A549 (cell line): Measurements from ENCODE around the gene BRSK2. TPM values are rescaled to one million over a fixed set of nuclear protein-coding genes. Genes with fewer than 3 reads are reported as not detected.

Experiments
- ATAC-seq, 2 experiments: fragments of 200-7000 bp in 1 of 2; fragments of >200 bp in 1 of 2; cut with Nextera tagmentation in 1 of 2; cut with Tn5 transposase in 1 of 2; 3 replicates each; pipeline versions ENCODE4 v1.8.0 to v1.9.1; 2018 to 2020; ENCODE audit warnings: mild to moderate bottlenecking in 1 of 2, moderate library complexity in 1 of 2
- CTCF ChIA-PET: fragments of 300-600 bp; sonication (Branson Sonifier 250); formaldehyde crosslinking; extraction: SDS; loops from one replicate; lab custom pipeline; 2021; ENCODE audit warnings: antibody characterized with exemption, inconsistent platforms; lab: Yijun Ruan, JAX
- POLR2A ChIA-PET: fragments of 350-600 bp; formaldehyde crosslinking; extraction: SDS; loops from one replicate; lab custom pipeline; 2021; ENCODE audit warnings: antibody characterized with exemption, inconsistent platforms; lab: Yijun Ruan, JAX
- DNase-seq, 2 experiments: peaks; one replicate each; pipeline versions ENCODE4 v3.0.0 to v3.0.0-alpha.2; 2011 to 2016; ENCODE audit warnings: low read depth in 1 of 2, low spot score in 1 of 2
- FAIRE-seq: peaks from 2 replicates; lab custom pipeline; 2011; peaks lifted over from hg19 to GRCh38; lab: Jason Lieb, UNC
- H3K27ac ChIP-seq, 2 experiments: fragments of >200 bp; sonication (Bioruptor Twin); formaldehyde crosslinking; 3 replicates each; pipeline ENCODE4 v1.5.1; 2016 to 2017
- H3K4me1 ChIP-seq: fragments of >200 bp; sonication (Bioruptor Twin); formaldehyde crosslinking; 3 replicates; pipeline ENCODE4 v1.6.1; 2016
- H3K4me2 ChIP-seq: fragments of >200 bp; sonication (Bioruptor Twin); formaldehyde crosslinking; 3 replicates; pipeline ENCODE4 v1.6.1; 2016
- H3K4me3 ChIP-seq: fragments of >200 bp; sonication (Bioruptor Twin); formaldehyde crosslinking; 3 replicates; pipeline ENCODE4 v1.5.1; 2016
- H3K9me3 ChIP-seq: fragments of >200 bp; sonication (Bioruptor Twin); formaldehyde crosslinking; 3 replicates; pipeline ENCODE4 v1.6.1; 2016
- BHLHE40 ChIP-seq: IDR thresholded peaks from 2 replicates; pipeline ENCODE4 v1.6.1; 2012; ENCODE audit warnings: low read depth, low read length, inconsistent platforms
- CBX8 ChIP-seq: fragments of 200-600 bp; sonication (generic); IDR thresholded peaks from 2 replicates; pipeline ENCODE4 v1.6.1; 2016
- CEBPB ChIP-seq, 2 experiments: fragments of >200 bp in 1 of 2; sonication (Bioruptor Twin) in 1 of 2; formaldehyde crosslinking in 1 of 2; IDR thresholded peaks; 2 replicates each; pipeline ENCODE4 v1.6.1; 2012 to 2016
- EHF ChIP-seq: fragments of 250-450 bp; sonication (Bioruptor Pico); IDR thresholded peaks from 2 replicates; pipeline ENCODE4 v1.5.0; 2020; ENCODE audit warnings: mild to moderate bottlenecking
- EHMT2 ChIP-seq: fragments of 200-600 bp; sonication (generic); IDR thresholded peaks from 2 replicates; pipeline ENCODE4 v1.6.1; 2016; ENCODE audit warnings: antibody characterized with exemption, low read depth, mild to moderate bottlenecking, moderate library complexity
- EP300 ChIP-seq, 2 experiments: fragments of >200 bp; sonication (Bioruptor Twin); formaldehyde crosslinking; IDR thresholded peaks; 2 replicates in 1 of 2; 3 replicates in 1 of 2; pipeline ENCODE4 v1.6.1; 2016 to 2017
- FOSL2 ChIP-seq, 2 experiments: fragments of 450-650 bp in 1 of 2; fragments of >200 bp in 1 of 2; sonication (Bioruptor Twin) in 1 of 2; formaldehyde crosslinking; IDR thresholded peaks; 2 replicates each; pipeline versions ENCODE4 v1.5.0 to v1.6.1; 2016 to 2020; ENCODE audit warnings: mild to moderate bottlenecking in 1 of 2, moderate library complexity in 1 of 2
- HOXB5 ChIP-seq: fragments of 250-450 bp; sonication (Bioruptor Pico); IDR thresholded peaks from 2 replicates; pipeline ENCODE4 v1.5.0; 2020; ENCODE audit warnings: mild to moderate bottlenecking, moderate library complexity
- JUN ChIP-seq, 2 experiments: fragments of >200 bp; sonication (Bioruptor Twin); formaldehyde crosslinking; IDR thresholded peaks; 2 replicates in 1 of 2; 3 replicates in 1 of 2; pipeline ENCODE4 v1.6.1; 2016 to 2017
- JUNB ChIP-seq: fragments of >200 bp; sonication (Bioruptor Twin); formaldehyde crosslinking; IDR thresholded peaks from 2 replicates; pipeline ENCODE4 v1.6.1; 2016
- MAFK ChIP-seq: fragments of 450-650 bp; IDR thresholded peaks from 2 replicates; pipeline ENCODE4 v1.6.1; 2014; ENCODE audit not compliant: partially characterized antibody
- NPAS2 ChIP-seq: fragments of 250-450 bp; sonication (Bioruptor Pico); IDR thresholded peaks from 2 replicates; pipeline ENCODE4 v1.8.0; 2022; ENCODE audit warnings: mild to moderate bottlenecking, moderate library complexity, borderline replicate concordance
- NR3C1 ChIP-seq: fragments of >200 bp; sonication (Bioruptor Twin); formaldehyde crosslinking; IDR thresholded peaks from 3 replicates; pipeline ENCODE4 v1.6.1; 2017
- PHF8 ChIP-seq: fragments of 200-600 bp; sonication (generic); IDR thresholded peaks from 2 replicates; pipeline ENCODE4 v1.6.1; 2016; ENCODE audit warnings: low read depth, mild to moderate bottlenecking, antibody characterized with exemption, moderate library complexity, borderline replicate concordance
- RAD21 ChIP-seq, 2 experiments: fragments of >200 bp in 1 of 2; sonication (Bioruptor Twin) in 1 of 2; formaldehyde crosslinking in 1 of 2; IDR thresholded peaks in 1 of 2; conservative IDR thresholded peaks in 1 of 2; 2 replicates in 1 of 2; 3 replicates in 1 of 2; pipeline ENCODE4 v1.6.1; 2012 to 2018; ENCODE audit warnings: inconsistent platforms in 1 of 2
- RARB ChIP-seq: fragments of 250-450 bp; sonication (Bioruptor Pico); IDR thresholded peaks from 2 replicates; pipeline ENCODE4 v1.8.0; 2021; ENCODE audit warnings: mild to moderate bottlenecking, moderate library complexity
- RNF2 ChIP-seq: fragments of 200-600 bp; sonication (generic); IDR thresholded peaks from 2 replicates; pipeline ENCODE4 v1.6.1; 2016; ENCODE audit warnings: low read depth, mild to moderate bottlenecking, antibody characterized with exemption, moderate library complexity, borderline replicate concordance
- SMC3 ChIP-seq: fragments of >200 bp; sonication (Bioruptor Twin); formaldehyde crosslinking; IDR thresholded peaks from 3 replicates; pipeline ENCODE4 v1.6.1; 2018; ENCODE audit warnings: inconsistent platforms
- TFCP2L1 ChIP-seq: fragments of 250-450 bp; sonication (Bioruptor Pico); IDR thresholded peaks from 2 replicates; pipeline ENCODE4 v1.5.0; 2021; ENCODE audit warnings: mild to moderate bottlenecking
- TP53 ChIP-seq: fragments of 250-450 bp; sonication (Bioruptor Pico); IDR thresholded peaks from 2 replicates; pipeline ENCODE4 v1.5.0; 2021; ENCODE audit warnings: mild to moderate bottlenecking, moderate library complexity
- WGBS: methylation state at CpG from one replicate; pipeline ENCODE4 v1.1.6; 2017; ENCODE audit errors: missing lambda C conversion rate; 5-methylcytosine and 5-hydroxymethylcytosine counted together
- polyA plus RNA-seq, 4 experiments: library from polyadenylated mRNA; depleted of rRNA in 3 of 4; stranded (reverse); fragments of >200 nt; fragmentation: RNase III in 1 of 4; extraction: RNeasy Plus Mini Kit Qiagen cat#74134 plus additional on column Dnase treatment in 1 of 4; gene quantifications; 2 replicates in 3 of 4; 3 replicates in 1 of 4; pipeline ENCODE4 v1.2.3, GENCODE V29; 2011 to 2017
- TF ChIP-seq, protein P1 (sequence below): fragments of >200 bp; sonication (Bioruptor Twin); formaldehyde crosslinking; IDR thresholded peaks from 3 replicates; pipeline ENCODE4 v1.5.1; 2016
- TF ChIP-seq, protein P2 (sequence below): fragments of 150-350 bp; IDR thresholded peaks from 2 replicates; pipeline ENCODE4 v1.6.1; 2014; ENCODE audit warnings: low read depth, mild to moderate bottlenecking, low read length
- TF ChIP-seq, protein P3 (sequence below): IDR thresholded peaks from 2 replicates; pipeline ENCODE4 v1.6.1; 2012; ENCODE audit warnings: low read depth, borderline replicate concordance

The BRSK2 gene
- polyA plus RNA-seq, 2 of the 4 experiments (the other 2 are of a cell fraction): 3.8 to 10.1 TPM

GRCh38 chr11:1463056-1463455 is 73.3 kb downstream of the BRSK2 start:
- no peaks in the 10 kb centered on the region for H3K9me3 ChIP-seq
- H3K4me1 ChIP-seq: peaks cover 6% of the 10 kb centered on the region; the same call in 1 of the 3 replicates
- CTCF ChIA-PET: interaction anchor here (1.3 kb wide), 2 partner anchors 84 to 112 kb away, joined by 3 to 6 read pairs; no protein-coding TSS in a partner anchor
- WGBS: 93% methylated on average over 6 of the region's 16 CpGs
- H3K4me3 ChIP-seq: no peak overlapping the region
- TF ChIP-seq, protein P1, sequence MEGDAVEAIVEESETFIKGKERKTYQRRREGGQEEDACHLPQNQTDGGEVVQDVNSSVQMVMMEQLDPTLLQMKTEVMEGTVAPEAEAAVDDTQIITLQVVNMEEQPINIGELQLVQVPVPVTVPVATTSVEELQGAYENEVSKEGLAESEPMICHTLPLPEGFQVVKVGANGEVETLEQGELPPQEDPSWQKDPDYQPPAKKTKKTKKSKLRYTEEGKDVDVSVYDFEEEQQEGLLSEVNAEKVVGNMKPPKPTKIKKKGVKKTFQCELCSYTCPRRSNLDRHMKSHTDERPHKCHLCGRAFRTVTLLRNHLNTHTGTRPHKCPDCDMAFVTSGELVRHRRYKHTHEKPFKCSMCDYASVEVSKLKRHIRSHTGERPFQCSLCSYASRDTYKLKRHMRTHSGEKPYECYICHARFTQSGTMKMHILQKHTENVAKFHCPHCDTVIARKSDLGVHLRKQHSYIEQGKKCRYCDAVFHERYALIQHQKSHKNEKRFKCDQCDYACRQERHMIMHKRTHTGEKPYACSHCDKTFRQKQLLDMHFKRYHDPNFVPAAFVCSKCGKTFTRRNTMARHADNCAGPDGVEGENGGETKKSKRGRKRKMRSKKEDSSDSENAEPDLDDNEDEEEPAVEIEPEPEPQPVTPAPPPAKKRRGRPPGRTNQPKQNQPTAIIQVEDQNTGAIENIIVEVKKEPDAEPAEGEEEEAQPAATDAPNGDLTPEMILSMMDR: no peak
- TF ChIP-seq, protein P2, sequence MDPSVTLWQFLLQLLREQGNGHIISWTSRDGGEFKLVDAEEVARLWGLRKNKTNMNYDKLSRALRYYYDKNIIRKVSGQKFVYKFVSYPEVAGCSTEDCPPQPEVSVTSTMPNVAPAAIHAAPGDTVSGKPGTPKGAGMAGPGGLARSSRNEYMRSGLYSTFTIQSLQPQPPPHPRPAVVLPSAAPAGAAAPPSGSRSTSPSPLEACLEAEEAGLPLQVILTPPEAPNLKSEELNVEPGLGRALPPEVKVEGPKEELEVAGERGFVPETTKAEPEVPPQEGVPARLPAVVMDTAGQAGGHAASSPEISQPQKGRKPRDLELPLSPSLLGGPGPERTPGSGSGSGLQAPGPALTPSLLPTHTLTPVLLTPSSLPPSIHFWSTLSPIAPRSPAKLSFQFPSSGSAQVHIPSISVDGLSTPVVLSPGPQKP: no peak
- TF ChIP-seq EHMT2: no peak
- TF ChIP-seq EHF (CRISPR knock-in tag): no peak
- TF ChIP-seq NR3C1: no peak
- TF ChIP-seq FOSL2 (IDR thresholded peaks at IDR 0.05): no peak
- TF ChIP-seq FOSL2 (CRISPR knock-in tag; IDR thresholded peaks at IDR 0.05): no peak
- TF ChIP-seq HOXB5 (CRISPR knock-in tag): no peak
- TF ChIP-seq RAD21 (conservative IDR thresholded peaks at IDR 0.05 in 1 of 2, IDR thresholded peaks at IDR 0.05 in 1 of 2): no peak
- TF ChIP-seq BHLHE40: no peak
- no peak for TF ChIP-seq JUN (IDR thresholded peaks at IDR 0.05)
- no peak for TF ChIP-seq RNF2
- TF ChIP-seq JUNB: no peak
- TF ChIP-seq, protein P3, sequence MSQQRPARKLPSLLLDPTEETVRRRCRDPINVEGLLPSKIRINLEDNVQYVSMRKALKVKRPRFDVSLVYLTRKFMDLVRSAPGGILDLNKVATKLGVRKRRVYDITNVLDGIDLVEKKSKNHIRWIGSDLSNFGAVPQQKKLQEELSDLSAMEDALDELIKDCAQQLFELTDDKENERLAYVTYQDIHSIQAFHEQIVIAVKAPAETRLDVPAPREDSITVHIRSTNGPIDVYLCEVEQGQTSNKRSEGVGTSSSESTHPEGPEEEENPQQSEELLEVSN: no peak
- POLR2A ChIA-PET: no interaction called here
- DNase-seq (no peak), FAIRE-seq (no peak), ATAC-seq (no peak)
- H3K4me2 ChIP-seq: no peak overlapping the region
- H3K27ac ChIP-seq: no peak overlapping the region

- CTCF ChIA-PET: interaction anchor here (1.8 kb wide), 1 partner anchor 38 kb away, joined by 4 read pairs; no protein-coding TSS in a partner anchor
- no peak overlapping the region for H3K4me3 ChIP-seq
- no peaks in the 10 kb centered on the region for H3K9me3 ChIP-seq
- POLR2A ChIA-PET: no interaction called here
- H3K27ac ChIP-seq: no peak overlapping the region
- ATAC-seq: no peak
- DNase-seq: no peak
- FAIRE-seq: no peak
- TF ChIP-seq EP300 (IDR thresholded peaks at IDR 0.05) (no peak), TP53 (CRISPR knock-in tag) (no peak), NR3C1 (no peak), TFCP2L1 (CRISPR knock-in tag) (no peak), CEBPB (IDR thresholded peaks at IDR 0.05) (no peak), NPAS2 (no peak), SMC3 (no peak)
- TF ChIP-seq, protein P3: no peak
- TF ChIP-seq, all 56 proteins: peak for 0
- WGBS: 91% methylated on average over 16 of the region's 16 CpGs
- Histone ChIP-seq H3K4me1 (no peaks in the 10 kb centered on the region), H3K4me2 (no peak overlapping the region)
Measured at GRCh38 chr11:1466784-1467183, 77.0 kb downstream of the BRSK2 start.

- WGBS: 78% methylated on average over 9 of the region's 9 CpGs
- no peaks in the 10 kb centered on the region for H3K4me1 ChIP-seq
- FAIRE-seq (no peak), ATAC-seq (no peak), DNase-seq (no peak)
- no peak overlapping the region for H3K4me3 ChIP-seq
- ChIA-PET POLR2A (no interaction called here), CTCF (no interaction called here)
- no peak overlapping the region for H3K27ac ChIP-seq
- H3K4me2 ChIP-seq: no peak overlapping the region
- TF ChIP-seq CBX8: no peak
- TF ChIP-seq MAFK: peak; percentile 25
- TF ChIP-seq RARB: no peak
- TF ChIP-seq PHF8: no peak
- H3K9me3 ChIP-seq: no peaks in the 10 kb centered on the region
Measured at GRCh38 chr11:1467270-1467669, 77.5 kb downstream of the BRSK2 start.
